Neural cell (in vitro differentiated cells): ENCODE measurements around the gene TBL1X.

ENCODE experiments used
- CTCF ChIP-seq: fragments of 450-650 bp; IDR thresholded peaks from 2 replicates; pipeline ENCODE4 v1.5.1; 2014; ENCODE audit warnings: antibody characterized with exemption, mild to moderate bottlenecking, moderate library complexity; ENCODE audit not compliant: poor library complexity, severe bottlenecking
- EP300 ChIP-seq: fragments of 450-650 bp; conservative IDR thresholded peaks from 2 replicates; pipeline ENCODE4 v1.6.1; 2014; ENCODE audit warnings: antibody characterized with exemption, mild to moderate bottlenecking, moderate library complexity; ENCODE audit not compliant: poor library complexity, severe bottlenecking
- EZH2 ChIP-seq: fragments of 200-600, 300-800 bp; shearing (Covaris generic), sonication (generic); IDR thresholded peaks from 2 replicates; pipeline ENCODE4 v1.6.1; 2014; ENCODE audit warnings: antibody characterized with exemption, low read length, borderline replicate concordance, mild to moderate bottlenecking; ENCODE audit not compliant: insufficient read depth, poor library complexity, severe bottlenecking
- TAF1 ChIP-seq: IDR thresholded peaks from 2 replicates; pipeline ENCODE4 v1.6.1; 2012; ENCODE audit warnings: low read depth
- TF ChIP-seq, protein P1 (sequence below): IDR thresholded peaks from 2 replicates; pipeline ENCODE4 v1.6.1; 2012; ENCODE audit warnings: borderline replicate concordance

DNA sequence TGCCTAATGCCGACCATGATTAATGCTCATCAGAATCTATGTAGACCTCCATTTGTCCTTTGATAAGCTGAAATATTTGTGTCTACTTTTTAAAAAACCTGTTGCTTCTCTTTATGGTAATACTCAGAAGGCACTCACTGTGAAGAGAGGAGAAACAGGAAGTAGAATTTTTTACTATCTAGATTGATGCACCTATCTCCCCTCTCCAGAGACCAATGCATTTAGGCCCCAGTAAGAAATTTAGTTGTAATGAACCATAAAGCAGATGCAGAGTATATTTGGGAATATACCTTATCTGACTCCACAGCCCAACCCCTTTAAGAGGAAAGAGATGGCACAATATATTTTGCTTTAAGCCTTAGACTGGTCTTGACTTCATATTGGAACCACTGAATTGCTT is 11.1 kb downstream of the TBL1X start:
- TF ChIP-seq, protein P1, sequence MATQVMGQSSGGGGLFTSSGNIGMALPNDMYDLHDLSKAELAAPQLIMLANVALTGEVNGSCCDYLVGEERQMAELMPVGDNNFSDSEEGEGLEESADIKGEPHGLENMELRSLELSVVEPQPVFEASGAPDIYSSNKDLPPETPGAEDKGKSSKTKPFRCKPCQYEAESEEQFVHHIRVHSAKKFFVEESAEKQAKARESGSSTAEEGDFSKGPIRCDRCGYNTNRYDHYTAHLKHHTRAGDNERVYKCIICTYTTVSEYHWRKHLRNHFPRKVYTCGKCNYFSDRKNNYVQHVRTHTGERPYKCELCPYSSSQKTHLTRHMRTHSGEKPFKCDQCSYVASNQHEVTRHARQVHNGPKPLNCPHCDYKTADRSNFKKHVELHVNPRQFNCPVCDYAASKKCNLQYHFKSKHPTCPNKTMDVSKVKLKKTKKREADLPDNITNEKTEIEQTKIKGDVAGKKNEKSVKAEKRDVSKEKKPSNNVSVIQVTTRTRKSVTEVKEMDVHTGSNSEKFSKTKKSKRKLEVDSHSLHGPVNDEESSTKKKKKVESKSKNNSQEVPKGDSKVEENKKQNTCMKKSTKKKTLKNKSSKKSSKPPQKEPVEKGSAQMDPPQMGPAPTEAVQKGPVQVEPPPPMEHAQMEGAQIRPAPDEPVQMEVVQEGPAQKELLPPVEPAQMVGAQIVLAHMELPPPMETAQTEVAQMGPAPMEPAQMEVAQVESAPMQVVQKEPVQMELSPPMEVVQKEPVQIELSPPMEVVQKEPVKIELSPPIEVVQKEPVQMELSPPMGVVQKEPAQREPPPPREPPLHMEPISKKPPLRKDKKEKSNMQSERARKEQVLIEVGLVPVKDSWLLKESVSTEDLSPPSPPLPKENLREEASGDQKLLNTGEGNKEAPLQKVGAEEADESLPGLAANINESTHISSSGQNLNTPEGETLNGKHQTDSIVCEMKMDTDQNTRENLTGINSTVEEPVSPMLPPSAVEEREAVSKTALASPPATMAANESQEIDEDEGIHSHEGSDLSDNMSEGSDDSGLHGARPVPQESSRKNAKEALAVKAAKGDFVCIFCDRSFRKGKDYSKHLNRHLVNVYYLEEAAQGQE: no peak
- TF ChIP-seq CTCF (no peak), TAF1 (no peak), EP300 (no peak), EZH2 (no peak)
